ENCODE data around the gene TWF2. TPM values are rescaled to one million over a fixed set of nuclear protein-coding genes. Genes with fewer than 3 reads are reported as not detected.

TWF2 gene
- total and polyA plus RNA-seq, 2 of the 13 experiments (the other 11 are each of a cell fraction or from before 2014, with no cell fraction given), result 45.5 to 108 TPM

GRCh38 chr3:52210550-52211046 is 28.4 kb downstream of the TWF2 start (continued):
- peak; percentile 71; the same call in 1 of the 2 replicates for TF ChIP-seq ZSCAN5A (CRISPR knock-in tag; IDR thresholded peaks at IDR 0.05; ENCODE audit: borderline replicate concordance)
- no peak for TF ChIP-seq EED (CRISPR knock-in tag; IDR thresholded peaks at IDR 0.05)
- no peak for TF ChIP-seq CHCHD3 (CRISPR knock-in tag; IDR thresholded peaks at IDR 0.05)
- TF ChIP-seq JUN (CRISPR knock-in tag; IDR thresholded peaks at IDR 0.05), result peak; percentile 88
- no peak for TF ChIP-seq STAT6 (CRISPR knock-in tag; IDR thresholded peaks at IDR 0.05; ENCODE audit: borderline replicate concordance)
- no peak for TF ChIP-seq ZNF720 (CRISPR knock-in tag; IDR thresholded peaks at IDR 0.05)
- no peak for TF ChIP-seq HIVEP1 (CRISPR knock-in tag; IDR thresholded peaks at IDR 0.05)
- peak; percentile 66; the same call in 1 of the 2 replicates for TF ChIP-seq ZMYM3 (CRISPR knock-in tag; IDR thresholded peaks at IDR 0.05)
- peak; percentile 98 for TF ChIP-seq ARID3A (IDR thresholded peaks at IDR 0.05; ENCODE audit: low read depth, low read length)
- TF ChIP-seq ZNF639 (CRISPR knock-in tag; conservative IDR thresholded peaks at IDR 0.05), result no peak
- TF ChIP-seq TFDP2 (CRISPR knock-in tag; IDR thresholded peaks at IDR 0.05), result no peak
- TF ChIP-seq TAF1 (CRISPR knock-in tag; IDR thresholded peaks at IDR 0.05), result no peak
- TF ChIP-seq PLSCR1 (CRISPR knock-in tag; IDR thresholded peaks at IDR 0.05; ENCODE audit: borderline replicate concordance), result no peak
- TF ChIP-seq ZNF616 (CRISPR knock-in tag; IDR thresholded peaks at IDR 0.05; ENCODE audit: low read depth), result no peak
- no peak for TF ChIP-seq HES4 (CRISPR knock-in tag; IDR thresholded peaks at IDR 0.05; ENCODE audit: borderline replicate concordance)
- no peak for TF ChIP-seq DZIP1 (CRISPR knock-in tag; IDR thresholded peaks at IDR 0.05)
- TF ChIP-seq TOE1 (CRISPR knock-in tag; IDR thresholded peaks at IDR 0.05), result no peak
- peak; percentile 79 for TF ChIP-seq SAP130 (CRISPR knock-in tag; IDR thresholded peaks at IDR 0.05; ENCODE audit: low read depth)
